GM23338 (cell line): Measurements from ENCODE around the gene SH3GL3. TPM values are rescaled to one million over a fixed set of nuclear protein-coding genes. Genes with fewer than 3 reads are reported as not detected.

ENCODE experiments used
- ATAC-seq: fragments of 200-7000 bp; cut with Tn5 transposase; 3 replicates; pipeline ENCODE4 v1.9.1; 2020
- DNase-seq: peaks from one replicate; pipeline ENCODE4 v3.0.0-alpha.2; 2015; ENCODE audit warnings: low spot score
- H2AFZ ChIP-seq: fragments of 200-600 bp; sonication (generic); 2 replicates; pipeline ENCODE4 v1.8.0; 2016; ENCODE audit warnings: antibody characterized with exemption, mild to moderate bottlenecking, moderate library complexity
- H3F3A ChIP-seq: fragments of 200-600 bp; sonication (generic); replicated peaks from 2 replicates; pipeline ENCODE4 v1.8.0; 2017; ENCODE audit warnings: antibody characterized with exemption, mixed run types, low read depth
- H3K27ac ChIP-seq: fragments of 200-600 bp; sonication (generic); 2 replicates; pipeline ENCODE4 v1.6.1; 2016; ENCODE audit warnings: low read depth
- H3K27me3 ChIP-seq: fragments of 200-600 bp; sonication (generic); 2 replicates; pipeline ENCODE4 v1.8.0; 2016; ENCODE audit warnings: mild to moderate bottlenecking, mixed run types, moderate library complexity; ENCODE audit not compliant: insufficient read depth
- H3K36me3 ChIP-seq: fragments of 200-600 bp; sonication (generic); 2 replicates; pipeline ENCODE4 v1.8.0; 2016; ENCODE audit warnings: mild to moderate bottlenecking; ENCODE audit not compliant: insufficient read depth
- H3K4me1 ChIP-seq: fragments of 200-600 bp; sonication (generic); 2 replicates; pipeline ENCODE4 v1.8.0; 2016; ENCODE audit warnings: mild to moderate bottlenecking, moderate library complexity; ENCODE audit not compliant: insufficient read depth
- H3K4me2 ChIP-seq: fragments of 200-600 bp; sonication (generic); 2 replicates; pipeline ENCODE4 v1.7.1; 2017; ENCODE audit warnings: mixed run types
- H3K4me3 ChIP-seq: fragments of 200-600 bp; sonication (generic); 2 replicates; pipeline ENCODE4 v1.6.1; 2016; ENCODE audit warnings: mixed run types
- H3K79me2 ChIP-seq: fragments of 200-600 bp; sonication (generic); replicated peaks from 2 replicates; pipeline ENCODE4 v1.8.0; 2017; ENCODE audit warnings: mild to moderate bottlenecking; ENCODE audit not compliant: insufficient read depth
- H3K9me2 ChIP-seq: fragments of 200-600 bp; sonication (generic); 2 replicates; pipeline ENCODE4 v1.8.0; 2017; ENCODE audit not compliant: insufficient read depth
- H4K20me1 ChIP-seq: fragments of 200-600 bp; sonication (generic); replicated peaks from 2 replicates; pipeline ENCODE4 v1.8.0; 2017; ENCODE audit warnings: mild to moderate bottlenecking; ENCODE audit not compliant: insufficient read depth
- H3K27ac Mint-ChIP-seq: 2 replicates; pipeline ENCODE4 v1.8.0; 2020; ENCODE audit warnings: inconsistent platforms, mild to moderate bottlenecking, moderate library complexity, mixed read lengths
- H3K27me3 Mint-ChIP-seq: 3 replicates; pipeline ENCODE4 v1.8.0; 2022; ENCODE audit warnings: low read depth, mild to moderate bottlenecking, moderate library complexity, mixed read lengths, inconsistent platforms; ENCODE audit not compliant: insufficient read depth, poor library complexity
- H3K36me3 Mint-ChIP-seq: 3 replicates; pipeline ENCODE4 v1.8.0; 2021; ENCODE audit warnings: low read depth, mild to moderate bottlenecking, inconsistent platforms, moderate library complexity, mixed read lengths
- H3K4me1 Mint-ChIP-seq: 3 replicates; pipeline ENCODE4 v1.8.0; 2020; ENCODE audit warnings: mild to moderate bottlenecking, inconsistent platforms, mixed read lengths
- H3K4me3 Mint-ChIP-seq: 3 replicates; pipeline ENCODE4 v1.8.0; 2021; ENCODE audit warnings: moderate library complexity, mild to moderate bottlenecking, inconsistent platforms, mixed read lengths
- H3K9me3 Mint-ChIP-seq: 3 replicates; pipeline ENCODE4 v1.8.0; 2020; ENCODE audit warnings: moderate library complexity, mild to moderate bottlenecking, inconsistent platforms, mixed read lengths
- CREB1 ChIP-seq: fragments of 250-450 bp; sonication (Bioruptor Pico); IDR thresholded peaks from 2 replicates; pipeline ENCODE4 v1.5.0; 2020; ENCODE audit warnings: low read depth, mild to moderate bottlenecking, moderate library complexity
- CTCF ChIP-seq, 2 experiments: fragments of 200-600 bp in 1 of 2; sonication (generic) in 1 of 2; conservative IDR thresholded peaks; 2 replicates each; pipeline versions ENCODE4 v1.5.1 to v1.6.1; 2016 to 2017; ENCODE audit warnings: antibody characterized with exemption in 2 of 2, low read depth in 2 of 2, mild to moderate bottlenecking in 2 of 2, moderate library complexity in 1 of 2
- EZH2 ChIP-seq: fragments of 200-600 bp; sonication (generic); IDR thresholded peaks from one replicate; pipeline ENCODE4 v1.8.0; 2017; ENCODE audit warnings: antibody characterized with exemption, mild to moderate bottlenecking, low read depth; ENCODE audit not compliant: unreplicated experiment
- EZH2phosphoT487 ChIP-seq: fragments of 200-600 bp; sonication (generic); IDR thresholded peaks from one replicate; pipeline ENCODE4 v1.8.1; 2018; ENCODE audit warnings: antibody characterized with exemption; ENCODE audit not compliant: unreplicated experiment
- JUNB ChIP-seq: IDR thresholded peaks from one replicate; pipeline ENCODE4 v1.6.1; 2016; ENCODE audit warnings: antibody characterized with exemption; ENCODE audit not compliant: unreplicated experiment
- NANOG ChIP-seq: IDR thresholded peaks from 2 replicates; pipeline ENCODE4 v1.6.1; 2016; ENCODE audit warnings: antibody characterized with exemption, borderline replicate concordance
- POLR2AphosphoS5 ChIP-seq: IDR thresholded peaks from 2 replicates; pipeline ENCODE4 v1.6.1; 2016; ENCODE audit warnings: antibody characterized with exemption, low read depth
- REST ChIP-seq: IDR thresholded peaks from one replicate; pipeline ENCODE4 v1.6.1; 2018; ENCODE audit warnings: antibody characterized with exemption; ENCODE audit not compliant: unreplicated experiment
- STAT1 ChIP-seq: IDR thresholded peaks from one replicate; pipeline ENCODE4 v1.6.1; 2016; ENCODE audit warnings: antibody characterized with exemption; ENCODE audit not compliant: unreplicated experiment
- ZNF331 ChIP-seq: fragments of 250-450 bp; sonication (Bioruptor Pico); IDR thresholded peaks from 2 replicates; pipeline ENCODE4 v1.5.0; 2020; ENCODE audit warnings: low read depth, mild to moderate bottlenecking, moderate library complexity
- polyA plus RNA-seq: library from polyadenylated mRNA; unstranded; fragments of >200 nt; fragmentation: Nextera tagmentation; extraction: Ambion mirVana; gene quantifications from 2 replicates; pipeline ENCODE4 v1.2.1, GENCODE V29; 2016
- total RNA-seq: library from RNA; depleted of rRNA; stranded (reverse); fragments of >200 nt; shearing (Covaris generic); gene quantifications from 2 replicates; pipeline ENCODE4 v1.2.3, GENCODE V29; 2014

Gene SH3GL3
- total and polyA plus RNA-seq, 2 experiments from 2014 or later: 15.9 to 21.1 TPM

- no peak overlapping the region for H3K4me3 Mint-ChIP-seq
- ATAC-seq (no peak), DNase-seq (no peak)
- H3K4me3 ChIP-seq: no peak overlapping the region
- no peaks in the 10 kb centered on the region for H3K27me3 ChIP-seq
- no peaks in the 10 kb centered on the region for H3K27me3 Mint-ChIP-seq
- no peak overlapping the region for H3K27ac Mint-ChIP-seq
- no peak overlapping the region for H2AFZ ChIP-seq
- H3F3A ChIP-seq: no peaks in the 10 kb centered on the region
- peaks cover 17% of the 10 kb centered on the region for H3K4me1 ChIP-seq
- H3K9me3 Mint-ChIP-seq: peaks cover 1% of the 10 kb centered on the region; the same call in 1 of the 3 replicates
- H3K4me2 ChIP-seq: 0 out of 2 replicates have a peak overlapping the region, but pooled peaks have one; percentile 36
- no peak overlapping the region for H3K27ac ChIP-seq
- no peaks in the 10 kb centered on the region for H3K36me3 ChIP-seq
- no peaks in the 10 kb centered on the region for H4K20me1 ChIP-seq
- no peaks in the 10 kb centered on the region for H3K9me2 ChIP-seq
- no peaks in the 10 kb centered on the region for H3K79me2 ChIP-seq
- peaks cover 24% of the 10 kb centered on the region for H3K4me1 Mint-ChIP-seq
- peaks cover under 1% of the 10 kb centered on the region; the same call in 1 of the 3 replicates for H3K36me3 Mint-ChIP-seq
- TF ChIP-seq EZH2phosphoT487 (no peak), CREB1 (CRISPR knock-in tag) (no peak), EZH2 (no peak), JUNB (no peak), ZNF331 (CRISPR knock-in tag) (no peak), REST (no peak), NANOG (no peak), STAT1 (no peak), POLR2AphosphoS5 (no peak), CTCF (conservative IDR thresholded peaks at IDR 0.05; ENCODE audit: low read depth in 2 of 2) (no peak)
Measured at GRCh38 chr15:83477172-83477807, 30.1 kb downstream of the SH3GL3 start.
